OCI-M2 (cell line): ENCODE data around the gene C2.
A peak's percentile ranks its signal among the peaks of the same experiment; 100 is the strongest.
"Not testable (repeated sequence)": the region's sequence is repeated elsewhere in the genome, so short reads cannot be mapped to it uniquely, and the experiment has no call there.

Source experiments
- DNase-seq: peaks from one replicate; lab custom pipeline; 2025; ENCODE audit not compliant: unreplicated experiment; lab: John Stamatoyannopoulos, UW

Gene C2

DNA sequence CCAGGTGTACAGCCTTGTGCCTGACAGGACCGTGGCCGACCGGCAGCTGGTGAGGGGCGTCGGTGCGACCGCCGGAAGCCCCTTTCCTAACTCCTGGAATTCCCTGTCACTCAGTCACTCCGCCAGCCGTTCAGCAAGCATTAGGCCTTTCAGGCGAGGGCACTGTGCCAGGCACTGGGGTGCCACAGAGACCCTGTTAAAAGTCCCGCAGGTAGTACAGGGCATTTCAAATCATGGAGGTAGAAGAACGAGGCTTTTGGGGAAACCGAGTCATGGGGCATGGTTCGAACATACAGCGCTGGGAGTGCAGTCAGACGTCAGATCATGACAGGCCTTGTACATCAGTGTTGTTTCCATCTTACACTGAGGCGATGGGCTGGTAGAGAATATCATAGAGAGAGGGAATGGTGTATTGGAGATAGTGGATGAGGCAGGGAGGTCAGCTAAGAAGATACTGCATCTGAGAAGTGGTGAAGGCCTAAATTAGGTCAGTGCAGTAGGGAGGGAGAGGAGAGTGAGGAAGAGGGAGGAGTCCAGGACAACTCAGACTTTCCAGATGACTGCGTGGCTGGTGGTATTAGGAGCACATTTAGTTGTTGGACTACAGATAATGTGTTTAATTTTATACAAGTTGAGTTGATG is 45.3 kb downstream of the C2 start:
- DNase-seq: peak; percentile 29

DNA sequence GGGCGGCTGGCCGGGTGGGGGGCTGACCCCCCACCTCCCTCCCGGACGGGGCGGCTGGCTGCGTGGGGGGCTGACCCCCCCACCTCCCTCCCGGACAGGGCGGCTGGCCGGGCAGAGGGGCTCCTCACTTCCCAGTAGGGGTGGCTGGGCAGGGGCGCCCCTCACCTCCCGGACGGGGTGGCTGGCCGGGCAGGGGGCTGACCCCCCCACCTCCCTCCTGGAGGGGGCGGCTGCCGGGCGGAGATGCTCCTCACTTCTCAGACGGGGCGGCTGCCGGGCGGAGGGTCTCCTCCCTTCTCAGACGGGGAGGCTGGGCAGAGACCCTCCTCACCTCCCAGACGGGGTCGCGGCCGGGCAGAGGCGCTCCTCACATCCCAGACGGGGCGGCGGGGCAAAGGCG is 48.5 kb downstream of the C2 start:
- not testable (repeated sequence) for DNase-seq

DNA sequence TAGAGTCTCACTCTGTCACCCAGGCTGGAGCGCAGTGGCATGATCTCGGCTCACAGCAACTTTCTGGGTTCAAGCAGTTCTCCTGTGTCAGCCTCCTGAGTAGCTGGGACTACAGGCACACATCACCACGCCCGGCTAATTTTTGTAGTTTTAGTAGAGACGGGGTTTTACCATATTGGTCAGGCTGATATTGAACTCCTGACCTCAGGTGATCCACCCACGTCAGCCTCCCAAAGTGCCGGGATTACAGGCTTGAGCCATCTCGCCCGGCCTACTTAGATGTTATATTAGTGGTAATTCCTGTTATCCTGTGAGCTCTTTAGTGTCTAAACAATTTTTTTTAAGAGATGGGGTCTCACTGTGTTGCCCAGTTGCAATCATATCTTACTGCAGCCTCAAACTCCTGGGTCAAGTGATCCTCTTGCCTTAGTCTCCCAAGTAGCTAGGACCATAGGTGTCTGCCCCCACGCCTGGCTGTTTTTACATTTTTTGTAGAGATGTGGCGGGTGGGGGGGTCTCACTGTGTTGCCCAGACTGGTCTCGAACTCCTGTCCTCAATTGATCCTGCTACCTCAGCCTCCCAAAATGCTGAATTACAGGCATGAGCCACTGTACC is 50.4 kb downstream of the C2 start:
- no peak for DNase-seq

GRCh38 chr6:31978831-31979230 is 51.3 kb downstream of the C2 start:
- no peak for DNase-seq

DNA sequence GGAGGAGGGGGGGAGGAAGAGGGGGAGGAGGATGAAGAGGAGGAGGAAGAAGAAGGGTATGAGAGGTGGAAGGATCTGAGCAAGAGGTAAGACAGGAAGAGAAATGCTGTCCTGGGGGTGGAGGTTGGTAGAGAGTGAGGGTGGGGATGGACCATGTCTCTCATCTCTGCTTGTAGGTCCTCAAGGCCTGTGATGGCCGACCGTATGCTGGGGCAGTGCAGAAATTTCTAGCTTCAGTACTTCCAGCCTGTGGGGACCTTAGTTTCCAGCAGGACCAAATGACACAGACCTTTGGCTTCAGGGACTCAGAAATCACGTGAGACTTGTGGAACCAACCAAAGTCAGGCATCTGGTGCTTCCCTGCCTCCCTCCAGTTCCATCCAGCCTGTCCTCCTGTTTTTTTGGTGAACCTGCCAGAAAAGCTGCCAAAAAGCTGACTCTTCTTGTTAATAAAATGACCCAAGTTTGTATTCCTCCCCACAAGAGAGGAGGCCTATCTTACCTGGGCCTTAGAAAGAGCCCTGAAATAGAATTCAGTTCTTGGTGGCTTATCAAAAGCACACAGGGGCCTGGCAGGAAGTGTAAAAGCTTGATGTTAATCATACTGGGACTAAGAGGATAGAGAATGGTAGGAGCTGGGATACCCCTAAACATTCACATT is 51.9 kb downstream of the C2 start:
- DNase-seq: no peak

GRCh38 chr6:31980195-31980876 is 52.8 kb downstream of the C2 start:
- not testable (repeated sequence) for DNase-seq

DNA sequence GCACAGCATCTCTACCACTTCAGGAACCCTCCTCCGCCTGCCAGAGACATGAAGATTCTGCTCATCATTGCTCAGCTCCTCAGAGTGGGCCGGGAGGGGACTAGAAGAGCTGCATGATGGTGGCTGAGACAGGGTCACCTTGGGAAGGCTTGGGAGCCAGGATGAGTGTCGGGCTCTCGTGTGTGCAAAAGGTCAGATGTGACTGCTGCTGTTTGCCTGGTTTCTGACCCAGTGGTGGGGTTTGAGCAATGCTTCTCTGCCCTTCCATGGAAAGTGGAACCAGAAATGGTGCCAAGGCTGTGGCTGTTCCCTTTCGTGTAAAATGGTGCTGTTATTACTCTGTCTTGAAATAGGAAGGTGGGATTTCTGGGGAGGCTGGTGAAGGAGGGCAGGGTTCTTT is 53.5 kb downstream of the C2 start:
- not testable (repeated sequence) for DNase-seq

GRCh38 chr6:31981744-31982143 is 54.2 kb downstream of the C2 start, which contains the start of gene C4A:
C4A (plus strand) TSS chr6:31982057; CDS start chr6:31982108, 51 bp downstream.
- DNase-seq: not testable (repeated sequence)

DNA sequence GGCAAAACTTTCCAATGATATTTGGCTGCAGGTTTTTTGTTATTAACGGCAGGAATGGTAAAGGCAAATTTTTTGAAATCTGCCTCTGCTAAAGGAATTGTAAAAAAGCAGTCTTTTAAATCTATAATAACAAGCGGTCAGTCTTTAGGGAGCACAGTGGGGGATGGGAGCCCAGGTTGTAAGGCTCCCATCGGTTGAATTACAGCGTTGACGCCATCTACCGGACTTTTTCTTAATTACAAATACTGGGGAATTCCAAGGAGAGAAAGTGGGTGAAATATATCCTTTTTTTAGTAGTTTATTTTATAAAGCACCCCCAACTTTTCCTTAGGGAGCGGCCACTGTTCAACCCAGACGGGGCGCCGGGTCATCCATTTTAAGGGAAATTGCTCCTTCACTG is 61.8 kb downstream of the C2 start:
- not testable (repeated sequence) for DNase-seq

GRCh38 chr6:31994421-31994820 is 66.9 kb downstream of the C2 start:
- DNase-seq: not testable (repeated sequence)
